HTERT RPE-1 (cell line): ENCODE results near the gene TRIP10.

Experiments used
- in situ Hi-C: fragments of 300-500 bp; cut with MboI; formaldehyde crosslinking; loops from 4 replicates; pipeline ENCODE4 v1.14.3; 2020; ENCODE audit warnings: low sequenced_read_pairs

TRIP10 gene

DNA sequence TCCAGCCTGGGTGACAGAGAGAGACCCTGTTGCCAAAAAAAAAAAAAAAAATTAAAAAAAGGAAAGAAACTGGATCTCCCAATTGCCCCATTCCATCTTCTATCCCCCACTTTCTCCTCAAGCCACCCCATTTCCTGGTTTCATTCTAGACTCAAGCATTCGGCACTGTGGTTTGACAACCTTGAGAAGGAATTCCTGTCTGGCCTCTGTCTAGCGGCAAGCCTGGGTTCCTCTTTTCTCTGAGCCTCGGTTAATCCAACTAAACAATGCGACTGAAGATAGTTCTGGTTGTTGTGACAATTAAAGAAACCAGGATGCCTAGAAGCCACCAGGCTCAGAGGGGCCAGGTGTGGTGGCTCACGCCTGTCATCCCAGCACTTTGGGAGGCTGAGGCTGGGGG, 15.7 kb upstream of the TRIP10 start:
- in situ Hi-C loops: no loop called here

DNA sequence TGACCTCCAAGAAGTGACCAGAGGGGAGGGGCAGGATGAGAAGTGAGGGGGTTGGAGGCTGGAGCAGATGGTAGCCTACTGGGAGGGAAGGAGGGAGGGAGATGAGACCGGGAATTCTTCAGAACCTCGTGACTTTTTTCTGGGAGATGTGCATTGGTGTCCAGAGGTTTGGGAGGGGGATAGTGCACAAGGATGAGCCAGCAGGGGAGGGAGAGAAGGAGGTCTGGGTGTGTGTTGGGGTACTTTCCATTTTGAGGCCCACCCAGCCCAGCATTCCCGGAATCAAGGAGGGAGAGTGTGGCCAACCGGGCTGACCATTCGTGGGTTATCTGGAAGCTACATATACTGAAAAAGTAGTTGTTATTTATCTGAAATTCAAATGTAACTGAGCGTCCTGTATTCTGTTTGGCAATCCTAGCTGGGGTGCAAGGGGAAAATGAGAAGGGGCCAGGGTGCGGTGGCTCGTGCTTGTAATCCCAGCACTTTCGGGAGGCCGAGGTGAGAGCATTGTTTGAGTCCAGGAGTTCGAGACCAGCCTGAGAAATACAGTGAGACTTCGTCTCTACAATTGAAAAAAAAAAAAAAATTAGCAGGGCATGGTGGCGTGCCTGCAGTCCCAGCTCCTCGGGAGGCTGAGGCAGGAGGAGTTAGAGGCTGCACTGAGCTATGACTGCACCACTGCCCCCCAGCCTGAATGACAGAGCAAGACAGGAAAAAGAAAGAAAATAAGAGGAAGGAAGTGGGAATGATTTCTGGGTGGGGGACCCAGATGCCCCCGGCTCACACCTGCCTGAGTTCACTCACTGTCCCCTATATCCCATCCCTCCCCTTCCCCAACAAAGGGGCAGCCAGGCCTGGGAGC, 14.6 kb upstream of the TRIP10 start:
- in situ Hi-C loops: no loop called here

DNA sequence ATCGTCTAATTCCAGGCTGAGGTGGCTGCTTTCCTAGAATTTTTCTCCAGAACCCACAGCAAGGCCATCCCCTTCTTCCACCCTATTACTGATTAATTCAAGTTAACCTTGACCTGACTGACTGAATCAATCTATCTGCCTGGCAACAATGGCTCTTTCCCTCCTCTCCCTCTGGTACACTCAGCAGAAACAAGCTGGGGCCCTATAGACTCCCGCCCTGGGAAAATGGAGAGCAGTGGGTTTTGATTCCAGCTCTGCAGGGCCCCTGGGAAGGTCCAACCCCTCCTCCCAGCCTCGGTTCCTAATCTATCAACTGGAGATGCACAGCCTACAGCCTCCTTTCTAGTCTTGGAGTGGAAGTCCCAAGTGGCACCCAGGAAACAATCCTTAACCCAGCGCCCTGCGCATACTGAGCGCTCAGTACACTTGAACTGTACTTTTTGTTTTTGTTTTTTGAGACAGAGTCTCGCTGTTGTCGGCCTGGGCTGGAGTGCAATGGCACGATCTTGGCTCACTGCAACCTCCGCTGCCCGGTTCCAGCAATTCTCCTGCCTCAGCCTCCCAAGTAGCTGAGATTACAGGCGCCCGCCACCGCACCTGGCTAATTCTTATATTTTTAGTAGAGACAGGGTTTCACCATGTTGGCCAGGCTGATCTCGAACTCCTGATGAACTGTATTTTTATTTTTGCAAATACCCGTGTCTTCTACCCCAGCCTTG, 13.8 kb upstream of the TRIP10 start:
- in situ Hi-C loops: no loop called here

DNA sequence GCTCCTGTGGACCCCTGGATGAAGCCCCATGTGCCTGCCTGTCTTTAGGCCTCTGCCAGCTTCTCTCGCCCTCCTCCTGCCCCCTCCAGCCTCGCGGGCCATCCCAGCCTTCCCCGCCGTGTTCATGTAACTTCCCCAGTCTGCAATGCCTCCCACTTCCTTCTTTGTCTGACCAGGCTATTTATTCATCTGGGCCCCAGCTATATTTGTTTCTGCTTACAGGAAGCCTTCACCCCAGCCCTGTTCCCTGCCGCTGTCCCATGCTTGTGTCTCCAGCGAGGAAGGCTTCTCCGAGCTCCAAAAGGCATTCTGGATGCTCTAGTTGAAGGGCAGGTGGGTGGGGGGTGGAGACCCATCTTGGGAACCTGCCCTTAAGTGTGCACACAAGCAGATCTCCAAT, 11.1 kb upstream of the TRIP10 start:
- in situ Hi-C loops: no loop called here

DNA sequence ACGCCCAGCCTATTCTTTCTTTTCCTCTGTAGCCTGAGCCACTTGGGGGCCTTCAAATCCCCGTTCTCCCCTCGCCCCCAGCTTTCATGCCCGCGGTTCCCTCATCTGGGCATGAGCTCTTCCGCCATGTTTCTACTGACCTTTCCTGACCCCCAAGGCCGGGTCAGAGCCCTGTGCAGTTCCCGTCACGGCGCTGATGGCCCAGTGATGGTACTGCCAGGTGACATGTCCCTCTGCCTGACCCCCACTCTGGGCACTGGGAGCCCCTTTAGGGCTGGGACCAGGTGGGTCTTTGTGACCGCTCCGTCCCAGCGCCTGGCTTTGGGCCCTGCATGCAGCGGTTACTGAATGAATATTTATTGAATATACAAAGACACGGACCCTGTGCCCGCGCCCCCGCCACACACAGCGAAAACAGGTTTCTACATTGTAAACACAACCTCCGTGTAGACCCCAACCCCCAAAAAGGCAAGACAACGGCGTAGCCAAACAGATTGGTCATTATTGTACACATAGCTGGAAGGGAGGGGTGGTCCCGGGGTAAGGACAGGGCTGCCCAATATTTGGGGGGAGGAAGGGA, 9.8 kb upstream of the TRIP10 start:
- in situ Hi-C loops: no loop called here

DNA sequence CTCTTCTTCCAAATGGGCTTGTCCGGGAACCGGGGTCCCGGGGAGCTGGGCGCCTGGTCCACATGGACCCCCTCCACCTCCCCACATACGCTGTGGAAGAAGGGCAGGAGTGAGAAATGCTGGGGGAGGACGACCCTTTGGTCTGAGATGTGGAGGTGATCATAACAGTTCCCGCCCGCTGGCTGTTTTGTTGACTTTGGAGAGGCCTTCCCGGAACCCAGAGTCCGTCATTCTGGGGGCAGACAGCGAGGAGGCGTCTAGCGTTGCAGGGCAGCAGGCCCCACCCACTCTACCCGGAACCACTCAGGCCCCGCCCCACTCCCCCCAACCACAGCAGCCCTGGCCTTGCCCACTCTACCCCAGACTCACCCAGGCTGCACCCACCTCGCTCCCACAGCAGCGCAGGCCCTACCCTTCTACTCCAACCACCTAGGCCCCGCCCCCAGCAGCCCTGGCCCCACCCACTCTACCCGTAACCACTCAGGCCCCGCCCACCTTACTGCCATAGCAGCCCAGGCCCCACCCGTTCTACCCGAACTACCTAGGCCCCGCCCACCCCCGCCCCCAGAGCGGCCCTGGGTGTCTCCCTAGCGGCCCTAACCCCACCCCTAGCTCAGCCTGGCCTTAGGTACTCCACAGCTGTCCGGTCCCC, 9.2 kb upstream of the TRIP10 start:
- in situ Hi-C loops: no loop called here

DNA sequence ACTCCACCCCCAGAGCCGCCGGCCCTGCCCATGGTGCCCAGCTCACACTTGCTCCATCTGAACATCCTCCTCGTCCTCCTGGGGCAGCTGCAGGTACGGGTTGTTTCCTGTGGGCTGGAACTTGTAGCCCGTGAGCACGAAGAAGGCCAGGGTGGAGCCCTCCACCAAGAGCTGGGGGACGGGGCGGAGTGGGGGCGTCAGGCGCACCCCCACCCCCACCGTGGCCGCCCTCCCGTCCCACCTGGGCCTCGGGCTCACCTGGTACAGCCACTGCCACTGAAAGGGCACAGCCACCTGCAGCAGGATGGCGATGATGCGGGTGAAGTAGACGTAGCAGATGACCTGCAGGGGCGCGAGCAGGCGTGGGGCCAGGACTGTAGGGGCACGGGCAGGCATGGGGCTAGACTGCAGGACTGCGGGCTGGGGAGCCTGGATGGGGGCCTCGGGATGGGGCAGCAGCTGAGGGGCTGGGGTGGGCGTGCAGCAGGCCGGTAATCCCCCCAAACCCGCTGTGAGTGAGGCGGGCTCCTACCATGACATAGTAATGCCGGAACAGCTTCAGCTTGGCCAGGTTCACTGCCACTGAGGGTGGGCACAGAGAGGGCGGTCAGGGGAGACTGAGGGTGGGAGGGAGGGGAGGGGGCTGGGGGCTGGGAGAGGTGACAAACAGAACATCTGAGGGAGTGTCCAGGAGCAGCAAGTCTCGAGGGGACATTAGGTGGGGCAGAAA, 8.4 kb upstream of the TRIP10 start:
- in situ Hi-C loops: no loop called here

DNA sequence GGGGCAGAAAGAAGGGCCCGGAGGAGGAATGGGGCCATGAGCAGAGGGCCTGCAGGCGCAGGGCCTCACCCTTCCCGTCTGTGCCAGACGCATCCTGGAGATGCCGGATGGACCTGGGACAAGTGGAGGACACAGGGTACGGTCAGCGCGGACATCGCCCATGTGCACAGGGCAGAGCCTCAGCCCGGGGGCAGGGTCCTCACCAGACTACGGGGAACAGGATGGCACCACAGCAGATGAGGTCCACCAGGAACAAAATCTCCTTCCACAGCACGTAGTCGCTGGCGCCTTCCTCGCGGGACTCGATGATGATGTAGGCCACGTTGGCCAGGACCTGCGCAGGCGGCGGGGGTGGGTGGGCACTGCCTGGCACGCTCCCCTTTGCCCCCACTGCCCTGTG, 7.7 kb upstream of the TRIP10 start:
- in situ Hi-C loops: no loop called here

DNA sequence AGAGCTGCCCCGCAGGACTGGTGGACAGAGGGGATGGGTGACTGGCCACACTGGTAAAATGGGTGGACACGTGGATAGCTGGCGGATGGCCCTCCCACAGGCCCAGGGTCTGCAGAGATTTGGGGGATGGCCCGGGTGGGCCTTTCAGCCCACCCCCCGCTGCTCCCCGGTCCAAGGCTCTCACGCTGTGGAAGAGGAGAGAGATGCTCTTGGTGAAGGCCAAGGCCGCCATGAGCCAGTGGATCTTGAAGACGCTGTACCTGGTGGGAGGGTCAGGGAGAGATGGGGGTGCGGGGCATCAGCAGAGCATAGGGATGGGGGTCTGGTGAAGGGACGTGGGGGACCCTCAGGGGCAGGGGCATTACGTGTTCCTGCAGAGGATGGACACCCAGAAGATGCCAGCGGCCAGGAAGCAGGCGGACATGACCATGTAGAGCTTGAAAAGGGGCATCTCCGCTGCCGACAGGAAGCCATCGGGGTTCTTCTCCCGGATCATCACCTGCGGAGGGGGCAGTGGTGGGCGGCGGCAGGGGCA, 6.6 kb upstream of the TRIP10 start:
- in situ Hi-C loops: no loop called here

DNA sequence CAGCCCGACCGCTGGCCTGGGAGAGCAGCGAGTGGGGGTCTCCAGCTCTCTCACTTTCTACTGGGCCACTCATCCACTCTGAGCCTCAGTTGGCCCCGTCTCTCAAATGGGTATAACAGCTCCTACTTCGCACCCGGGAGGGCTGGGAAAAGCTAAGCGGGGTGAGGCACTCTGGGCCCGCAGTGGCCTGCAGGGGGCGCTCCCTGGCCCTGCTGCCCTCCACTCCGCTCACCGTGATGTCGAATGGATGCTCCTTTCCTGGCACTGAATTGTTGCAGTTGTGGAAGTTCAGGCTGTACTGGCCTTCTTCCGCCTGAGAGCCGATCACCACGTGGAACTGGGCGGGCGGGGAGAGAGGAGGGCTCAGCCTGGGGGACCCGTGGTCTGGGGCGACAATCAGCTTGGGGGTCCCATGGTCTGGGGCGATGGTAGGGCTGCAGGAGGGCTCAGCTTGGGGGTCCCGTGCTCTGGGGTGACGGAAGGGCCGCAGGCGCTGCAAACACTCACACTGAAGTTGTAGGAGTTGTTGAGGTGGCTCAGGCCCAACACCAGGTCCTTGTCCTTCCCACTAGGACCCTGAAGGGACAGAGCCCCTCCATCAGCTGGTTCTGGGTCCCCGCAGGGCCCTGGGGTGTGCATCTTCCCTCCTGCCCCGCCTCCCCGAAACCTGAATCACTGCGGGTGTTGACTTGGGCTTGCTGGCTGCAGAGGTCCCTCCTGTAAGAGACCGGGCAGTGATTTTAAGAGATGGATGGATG, 6.0 kb upstream of the TRIP10 start:
- in situ Hi-C loops: no loop called here

DNA sequence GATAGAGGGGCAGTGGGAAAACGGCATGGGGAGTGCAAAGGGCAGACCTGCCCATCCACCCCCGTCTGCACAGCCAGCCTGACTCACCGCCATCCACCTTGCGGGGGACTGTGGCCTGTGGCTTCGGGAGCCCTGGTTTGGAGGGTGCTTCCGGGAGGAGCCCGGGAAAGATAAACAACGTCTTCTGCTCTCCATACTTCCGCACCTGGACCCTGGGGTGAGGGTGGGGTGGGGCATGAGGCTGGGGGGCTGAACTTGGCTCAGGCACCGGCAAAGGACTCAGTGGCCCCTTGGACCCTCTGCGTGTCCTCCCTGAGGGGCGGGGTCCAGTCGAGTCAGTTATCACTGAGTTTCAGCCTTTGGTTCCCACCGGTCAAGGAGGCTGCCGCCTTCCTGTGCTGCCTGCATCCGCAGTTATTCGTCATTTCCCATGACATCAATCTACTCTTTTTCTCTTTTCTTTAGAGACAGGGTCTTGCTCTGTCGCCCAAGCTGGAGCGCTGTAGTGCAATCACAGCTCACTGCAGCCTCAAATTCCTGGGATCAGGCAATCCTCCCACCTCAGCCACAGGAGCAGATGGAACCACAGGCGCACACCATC, 5.3 kb upstream of the TRIP10 start:
- in situ Hi-C loops: no loop called here

DNA sequence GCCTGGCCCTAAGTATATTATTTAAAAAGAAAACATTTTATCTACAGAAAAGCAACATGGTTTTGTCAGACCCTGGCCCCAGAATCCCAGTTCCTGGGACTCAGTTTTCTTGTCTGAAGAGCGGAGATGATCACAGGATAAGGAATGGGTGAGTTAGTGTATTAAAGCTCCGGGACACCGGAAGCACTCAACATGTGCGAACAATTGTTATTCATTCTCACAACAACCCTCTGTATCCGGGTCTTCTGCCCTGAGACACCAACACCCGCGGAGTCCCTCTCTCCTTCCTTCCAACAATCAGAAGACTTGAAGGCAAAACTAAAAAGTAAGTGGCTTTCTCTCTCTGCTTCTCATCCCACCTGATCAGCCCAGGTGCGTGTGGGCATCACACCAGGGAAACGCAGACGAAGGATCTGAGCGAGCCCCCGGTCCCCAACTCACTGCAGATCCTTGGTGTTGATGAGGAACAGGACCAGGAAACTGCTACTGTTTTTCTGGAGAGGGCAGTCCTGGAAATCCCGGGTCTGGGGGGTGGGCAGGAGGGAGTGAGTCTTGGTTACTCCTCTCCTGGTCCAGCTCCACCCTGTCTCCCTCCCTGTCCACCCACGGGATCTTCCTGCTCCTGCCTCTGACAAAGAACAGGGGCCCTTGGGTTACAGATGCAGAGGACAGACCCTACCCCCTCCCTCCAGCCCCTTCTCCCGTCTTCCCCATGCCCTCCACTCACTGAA, 4.1 kb upstream of the TRIP10 start:
- in situ Hi-C loops: no loop called here

DNA sequence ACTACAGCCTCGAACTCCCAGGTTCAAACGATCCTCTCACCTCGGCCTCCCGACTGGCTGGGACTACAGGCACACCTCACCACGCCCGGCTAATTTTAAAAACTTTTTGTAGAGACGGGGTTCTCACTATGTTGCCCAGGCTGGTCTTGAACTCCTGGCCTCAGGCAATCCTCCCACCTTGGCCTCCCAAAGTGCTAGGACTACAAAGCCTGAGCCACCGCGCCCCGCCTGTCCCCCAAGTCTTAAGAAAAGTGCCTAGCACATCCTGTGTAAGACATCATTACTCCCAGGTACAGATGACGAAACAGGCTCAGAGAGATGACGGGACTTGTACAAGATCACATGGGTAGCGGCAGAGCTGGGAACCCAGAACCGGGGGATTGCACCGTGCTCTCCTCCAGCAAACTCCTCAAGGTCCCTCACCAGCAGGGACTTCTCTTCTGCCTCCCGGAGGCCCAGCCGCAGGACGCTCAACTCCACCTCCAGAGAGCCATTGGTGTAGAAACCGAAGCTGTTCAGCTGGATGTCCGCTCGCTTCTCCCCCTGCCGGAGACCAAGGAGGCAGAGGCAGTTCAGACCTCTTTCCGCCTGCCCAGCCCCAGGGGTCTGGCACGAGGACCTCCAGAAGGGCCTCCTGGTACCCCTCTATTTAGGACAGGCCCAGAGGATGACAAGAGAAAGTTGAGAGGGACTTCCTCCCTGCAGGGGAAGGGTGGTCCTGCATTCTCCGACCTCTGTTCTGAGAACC, 3.1 kb upstream of the TRIP10 start:
- in situ Hi-C loops: no loop called here

DNA sequence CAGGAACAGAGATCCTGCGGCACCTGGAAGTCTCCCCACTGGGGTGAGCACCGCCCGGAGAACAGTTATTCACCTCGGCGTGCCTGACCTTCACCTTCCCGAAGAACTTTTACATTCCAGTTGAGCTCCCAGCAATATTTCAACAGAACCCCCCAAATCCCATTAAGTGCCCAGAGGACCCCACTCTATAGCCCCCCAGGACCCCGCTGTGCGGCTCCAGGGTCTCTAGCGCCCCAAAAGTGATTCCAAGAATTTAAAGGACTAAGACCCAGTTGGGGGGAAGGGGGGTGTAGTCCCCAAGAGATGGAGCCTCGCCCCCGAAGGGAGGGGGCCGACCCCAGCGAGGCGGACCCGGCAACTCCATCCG, 2.6 kb upstream of the TRIP10 start:
- in situ Hi-C loops: no loop called here

DNA sequence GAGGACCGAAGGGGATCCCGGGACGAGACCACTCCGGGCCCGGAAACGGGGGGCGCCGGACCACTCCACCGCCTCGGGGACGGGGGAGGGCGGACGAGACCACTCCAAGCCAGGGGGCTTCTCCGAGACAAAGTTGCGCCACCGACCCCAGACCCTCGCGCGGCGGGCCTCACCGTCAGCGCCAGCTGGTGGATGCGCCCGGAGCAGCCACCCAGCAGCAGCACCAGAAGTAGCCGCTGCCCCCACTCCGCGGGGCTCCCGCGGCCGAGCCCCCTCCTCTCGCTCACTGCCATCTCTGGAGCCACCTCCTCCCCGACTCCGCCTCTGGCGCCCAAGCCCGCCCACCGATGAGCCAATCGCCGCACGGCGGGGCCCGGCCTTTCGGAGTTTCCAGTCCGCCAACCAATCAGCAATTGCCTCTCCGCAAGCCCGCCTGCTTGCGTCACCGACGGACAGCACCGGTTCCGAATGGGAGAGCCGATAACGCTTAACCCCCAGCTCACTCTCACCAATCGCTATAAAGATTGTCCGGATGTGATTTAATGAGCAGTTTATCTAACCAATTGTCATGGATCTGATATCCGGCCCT, 2.1 kb upstream of the TRIP10 start, which contains the start of gene GPR108:
GPR108 (minus strand) TSS at position 297 of the 589 bp plus-strand sequence; CDS start at position 293, 4 bp downstream.
- in situ Hi-C loops: no loop called here

DNA sequence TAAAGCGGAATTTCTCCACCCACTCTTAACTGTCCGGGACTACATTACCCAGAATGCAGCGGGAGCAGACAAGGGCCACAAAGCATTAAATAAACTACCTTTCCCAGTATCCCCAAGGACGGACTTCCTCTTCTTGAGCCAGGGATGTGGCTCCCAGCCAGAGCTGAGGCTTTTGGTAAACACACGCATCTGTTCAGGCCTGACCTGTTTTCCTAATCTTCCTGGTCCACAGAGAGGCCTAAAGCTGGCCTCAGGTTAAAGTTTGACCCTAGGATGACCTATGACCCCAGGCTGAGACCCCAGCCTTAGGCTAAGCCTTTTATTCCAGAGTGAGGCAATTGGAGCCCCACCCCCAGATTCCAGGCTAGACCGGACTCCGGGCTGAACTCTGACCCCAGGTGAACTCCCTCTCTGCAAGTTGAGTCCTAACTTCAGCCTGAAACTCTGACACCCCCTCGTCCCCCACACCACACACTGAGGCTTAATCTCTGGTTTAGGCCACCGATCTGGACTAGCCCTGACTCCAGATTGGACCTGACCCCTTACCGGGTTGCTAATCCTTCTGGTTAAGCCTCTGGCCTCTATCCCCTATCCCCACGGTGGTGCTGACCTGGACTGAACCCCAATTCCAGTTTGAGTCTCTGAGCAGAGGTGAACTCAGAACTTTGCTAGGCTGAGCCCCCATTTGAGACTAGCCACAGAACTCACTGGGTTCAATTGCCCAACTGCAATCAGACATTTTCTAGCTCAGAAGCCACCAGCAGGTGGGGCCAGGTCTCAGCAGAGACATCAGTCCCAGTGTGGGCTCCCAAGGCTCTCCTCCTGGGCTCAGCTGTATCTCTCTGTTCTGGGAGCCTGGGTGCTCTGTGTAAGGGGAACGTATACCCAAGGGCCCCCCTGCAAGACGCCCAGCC, 1.4 kb upstream of the TRIP10 start:
- in situ Hi-C loops: no loop called here
